Stimulated activated CD8-positive, alpha-beta memory T cell treated with anti-CD3 and anti-CD28 coated beads, Interleukin-4, amount 100 ng/mL, for 1 hour (primary cell): Measurements from ENCODE around the gene LTBP3.
"Not testable (repeated sequence)": the region's sequence is repeated elsewhere in the genome, so short reads cannot be mapped to it uniquely, and the experiment has no call there.

Source experiments
- DNase-seq, 2 donors: peaks; one replicate each; pipeline ENCODE4 v3.0.0-alpha.2; 2020; ENCODE audit warnings: low read depth in 2 of 2, low spot score in 1 of 2

LTBP3 gene

DNA sequence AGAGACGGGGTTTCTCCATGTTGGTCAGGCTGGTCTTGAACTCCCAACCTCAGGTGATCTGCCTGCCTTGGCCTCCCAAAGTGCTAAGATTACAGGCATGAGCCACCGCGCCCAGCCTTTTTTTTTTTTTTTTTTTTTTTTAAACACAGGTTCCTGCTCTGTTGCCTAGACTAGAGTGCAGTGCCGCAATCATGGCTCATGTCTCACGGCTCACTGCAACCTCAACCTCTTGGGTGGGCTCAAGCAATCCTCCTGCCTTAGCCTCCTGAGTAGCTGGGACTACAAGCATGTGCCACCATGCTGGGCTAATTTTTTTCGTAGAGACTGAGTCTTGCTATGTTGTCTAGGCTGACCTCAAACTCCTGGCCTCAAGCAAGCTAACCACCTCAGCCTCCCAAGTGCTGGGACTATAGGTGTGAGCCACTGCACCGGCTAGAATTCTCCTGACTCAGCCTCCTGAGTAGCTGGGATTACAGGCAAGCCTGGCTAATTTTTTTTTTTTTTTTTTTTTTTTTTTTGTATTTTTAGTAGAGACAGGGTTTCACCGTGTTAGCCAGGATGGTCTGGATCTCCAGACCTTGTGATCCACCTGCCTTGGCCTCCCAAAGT lies 39.1 kb downstream of the LTBP3 start:
- DNase-seq: not testable (repeated sequence)

DNA sequence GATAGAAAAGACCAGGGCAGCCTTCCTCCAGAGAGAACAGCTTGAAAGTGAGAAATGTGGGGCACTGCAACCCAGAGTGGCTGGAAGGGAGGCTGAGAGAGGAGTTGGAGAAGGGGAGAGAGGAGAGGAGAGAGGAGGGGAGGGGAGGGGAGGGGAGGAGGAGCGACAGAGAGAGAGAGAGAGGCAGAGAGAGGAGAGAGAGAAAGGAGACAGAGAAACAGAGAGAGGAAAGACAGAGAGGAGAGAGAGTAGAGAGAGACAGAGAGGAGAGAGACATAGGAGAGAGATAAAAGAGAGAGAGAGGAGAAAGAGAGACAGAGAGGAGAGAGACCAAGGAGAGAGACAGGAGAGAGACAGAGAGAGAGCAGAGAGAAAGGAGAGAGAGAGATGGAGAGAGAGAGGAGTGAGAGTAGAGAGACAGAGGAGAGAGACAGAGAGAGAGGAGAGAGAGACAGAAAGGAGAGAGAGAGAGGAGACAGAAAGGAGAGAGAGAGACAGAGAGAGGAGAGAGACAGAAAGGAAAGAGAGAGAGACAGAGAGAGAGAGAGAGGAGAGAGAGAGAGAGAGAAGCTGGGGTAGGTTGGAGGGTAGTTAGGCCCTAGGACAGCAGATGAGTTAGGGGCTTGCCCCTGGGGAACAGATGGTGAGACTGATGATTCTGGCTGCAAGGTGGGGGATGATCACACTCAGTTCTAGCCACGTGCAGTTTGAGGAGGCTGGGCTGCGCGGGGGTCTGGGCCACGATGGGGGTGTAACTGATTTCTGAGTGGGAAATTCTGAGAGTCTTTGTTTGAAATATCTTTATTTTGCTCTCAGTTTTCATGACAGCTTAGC lies 41.8 kb downstream of the LTBP3 start:
- DNase-seq: no peak

DNA sequence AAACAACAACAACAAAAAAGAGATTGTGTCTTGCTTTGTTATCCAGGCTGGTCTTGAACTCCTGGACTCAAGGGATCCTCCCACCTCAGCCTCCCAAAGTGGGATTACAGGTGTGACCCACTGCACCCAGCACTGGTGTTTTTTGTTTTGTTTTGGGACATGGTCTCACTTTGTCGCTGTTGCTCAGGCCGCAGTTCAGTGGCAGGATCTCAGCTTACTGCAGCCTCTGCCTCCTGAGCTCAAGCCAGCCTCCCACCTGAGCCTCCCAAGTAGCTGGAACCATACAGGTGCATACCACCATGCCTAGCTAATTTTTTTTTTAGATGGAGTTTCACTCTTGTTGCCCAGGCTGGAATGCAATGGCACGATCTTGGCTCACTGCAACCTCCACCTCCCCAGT lies 45.8 kb downstream of the LTBP3 start:
- DNase-seq: not testable (repeated sequence)

DNA sequence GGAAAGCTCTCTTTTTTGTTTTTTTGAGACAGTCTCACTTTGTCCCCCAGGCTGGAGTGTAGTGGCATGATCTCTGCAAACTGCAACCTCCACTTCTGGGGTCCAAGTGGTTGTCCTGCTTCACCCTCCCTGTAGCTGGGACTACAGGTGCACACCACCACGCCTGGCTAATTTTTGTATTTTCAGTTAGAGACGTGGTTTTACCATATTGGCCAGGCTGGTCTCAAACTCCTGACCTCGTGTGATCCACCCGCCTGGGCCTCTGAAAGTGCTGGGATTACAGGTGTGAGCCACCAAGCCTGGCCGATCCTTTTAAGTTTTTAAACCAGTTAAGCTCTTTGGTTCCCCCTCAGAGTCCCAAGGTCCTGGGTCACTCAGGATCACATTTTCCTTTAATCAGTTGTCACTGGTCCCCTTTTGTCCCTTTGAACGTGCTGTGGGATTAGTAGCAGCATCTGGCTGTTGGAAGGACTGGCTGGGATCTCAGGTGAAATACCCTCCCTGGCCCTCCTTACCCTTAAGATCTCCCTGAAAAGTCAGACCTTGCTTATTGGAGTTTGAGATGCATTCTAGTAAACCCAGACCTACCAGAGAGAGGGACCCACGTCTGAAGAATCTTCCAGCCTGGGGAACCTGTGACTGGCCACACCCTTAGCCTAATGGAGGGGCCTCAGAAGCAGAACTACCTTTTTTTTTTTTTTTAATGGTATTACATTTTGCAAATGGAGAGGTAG lies 51.2 kb downstream of the LTBP3 start:
- no peak for DNase-seq

DNA sequence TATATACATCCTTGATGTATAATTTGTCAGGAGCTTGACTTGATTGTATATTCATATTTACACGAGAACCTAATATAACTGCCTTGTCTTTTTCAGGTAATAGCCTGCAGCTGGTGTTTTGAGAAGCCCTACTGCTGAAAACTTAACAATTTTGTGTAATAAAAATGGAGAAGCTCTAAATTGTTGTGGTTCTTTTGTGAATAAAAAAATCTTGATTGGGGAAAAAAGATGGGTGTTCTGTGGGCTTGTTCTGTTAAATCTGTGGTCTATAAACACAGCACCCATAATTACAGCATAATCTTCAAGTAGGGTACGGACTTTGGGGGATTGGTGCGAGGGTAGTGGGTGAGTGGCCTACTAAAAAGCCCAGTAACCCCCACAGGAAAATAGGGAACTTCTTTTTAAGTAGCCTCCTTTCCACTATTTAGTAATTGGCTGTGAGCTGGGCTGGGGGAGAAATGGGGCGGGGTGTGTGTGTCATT lies 51.8 kb downstream of the LTBP3 start:
- DNase-seq: no peak

DNA sequence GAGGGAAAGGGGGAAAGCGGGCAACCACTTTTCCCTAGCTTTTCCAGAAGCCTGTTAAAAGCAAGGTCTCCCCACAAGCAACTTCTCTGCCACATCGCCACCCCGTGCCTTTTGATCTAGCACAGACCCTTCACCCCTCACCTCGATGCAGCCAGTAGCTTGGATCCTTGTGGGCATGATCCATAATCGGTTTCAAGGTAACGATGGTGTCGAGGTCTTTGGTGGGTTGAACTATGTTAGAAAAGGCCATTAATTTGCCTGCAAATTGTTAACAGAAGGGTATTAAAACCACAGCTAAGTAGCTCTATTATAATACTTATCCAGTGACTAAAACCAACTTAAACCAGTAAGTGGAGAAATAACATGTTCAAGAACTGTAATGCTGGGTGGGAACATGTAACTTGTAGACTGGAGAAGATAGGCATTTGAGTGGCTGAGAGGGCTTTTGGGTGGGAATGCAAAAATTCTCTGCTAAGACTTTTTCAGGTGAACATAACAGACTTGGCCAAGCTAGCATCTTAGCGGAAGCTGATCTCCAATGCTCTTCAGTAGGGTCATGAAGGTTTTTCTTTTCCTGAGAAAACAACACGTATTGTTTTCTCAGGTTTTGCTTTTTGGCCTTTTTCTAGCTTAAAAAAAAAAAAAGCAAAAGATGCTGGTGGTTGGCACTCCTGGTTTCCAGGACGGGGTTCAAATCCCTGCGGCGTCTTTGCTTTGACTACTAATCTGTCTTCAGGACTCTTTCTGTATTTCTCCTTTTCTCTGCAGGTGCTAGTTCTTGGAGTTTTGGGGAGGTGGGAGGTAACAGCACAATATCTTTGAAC lies 52.5 kb downstream of the LTBP3 start:
- no peak for DNase-seq

DNA sequence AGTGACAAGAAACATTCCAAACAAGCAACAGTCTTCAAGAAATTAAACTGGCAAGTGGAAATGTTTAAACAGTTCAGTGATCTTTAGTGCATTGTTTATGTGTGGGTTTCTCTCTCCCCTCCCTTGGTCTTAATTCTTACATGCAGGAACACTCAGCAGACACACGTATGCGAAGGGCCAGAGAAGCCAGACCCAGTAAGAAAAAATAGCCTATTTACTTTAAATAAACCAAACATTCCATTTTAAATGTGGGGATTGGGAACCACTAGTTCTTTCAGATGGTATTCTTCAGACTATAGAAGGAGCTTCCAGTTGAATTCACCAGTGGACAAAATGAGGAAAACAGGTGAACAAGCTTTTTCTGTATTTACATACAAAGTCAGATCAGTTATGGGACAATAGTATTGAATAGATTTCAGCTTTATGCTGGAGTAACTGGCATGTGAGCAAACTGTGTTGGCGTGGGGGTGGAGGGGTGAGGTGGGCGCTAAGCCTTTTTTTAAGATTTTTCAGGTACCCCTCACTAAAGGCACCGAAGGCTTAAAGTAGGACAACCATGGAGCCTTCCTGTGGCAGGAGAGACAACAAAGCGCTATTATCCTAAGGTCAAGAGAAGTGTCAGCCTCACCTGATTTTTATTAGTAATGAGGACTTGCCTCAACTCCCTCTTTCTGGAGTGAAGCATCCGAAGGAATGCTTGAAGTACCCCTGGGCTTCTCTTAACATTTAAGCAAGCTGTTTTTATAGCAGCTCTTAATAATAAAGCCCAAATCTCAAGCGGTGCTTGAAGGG lies 53.3 kb downstream of the LTBP3 start:
- no peak for DNase-seq

DNA sequence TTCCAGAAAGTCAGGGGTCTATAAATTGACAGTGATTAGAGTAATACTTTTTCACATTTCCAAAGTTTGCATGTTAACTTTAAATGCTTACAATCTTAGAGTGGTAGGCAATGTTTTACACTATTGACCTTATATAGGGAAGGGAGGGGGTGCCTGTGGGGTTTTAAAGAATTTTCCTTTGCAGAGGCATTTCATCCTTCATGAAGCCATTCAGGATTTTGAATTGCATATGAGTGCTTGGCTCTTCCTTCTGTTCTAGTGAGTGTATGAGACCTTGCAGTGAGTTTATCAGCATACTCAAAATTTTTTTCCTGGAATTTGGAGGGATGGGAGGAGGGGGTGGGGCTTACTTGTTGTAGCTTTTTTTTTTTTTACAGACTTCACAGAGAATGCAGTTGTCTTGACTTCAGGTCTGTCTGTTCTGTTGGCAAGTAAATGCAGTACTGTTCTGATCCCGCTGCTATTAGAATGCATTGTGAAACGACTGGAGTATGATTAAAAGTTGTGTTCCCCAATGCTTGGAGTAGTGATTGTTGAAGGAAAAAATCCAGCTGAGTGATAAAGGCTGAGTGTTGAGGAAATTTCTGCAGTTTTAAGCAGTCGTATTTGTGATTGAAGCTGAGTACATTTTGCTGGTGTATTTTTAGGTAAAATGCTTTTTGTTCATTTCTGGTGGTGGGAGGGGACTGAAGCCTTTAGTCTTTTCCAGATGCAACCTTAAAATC lies 54.0 kb downstream of the LTBP3 start:
- no peak for DNase-seq

DNA sequence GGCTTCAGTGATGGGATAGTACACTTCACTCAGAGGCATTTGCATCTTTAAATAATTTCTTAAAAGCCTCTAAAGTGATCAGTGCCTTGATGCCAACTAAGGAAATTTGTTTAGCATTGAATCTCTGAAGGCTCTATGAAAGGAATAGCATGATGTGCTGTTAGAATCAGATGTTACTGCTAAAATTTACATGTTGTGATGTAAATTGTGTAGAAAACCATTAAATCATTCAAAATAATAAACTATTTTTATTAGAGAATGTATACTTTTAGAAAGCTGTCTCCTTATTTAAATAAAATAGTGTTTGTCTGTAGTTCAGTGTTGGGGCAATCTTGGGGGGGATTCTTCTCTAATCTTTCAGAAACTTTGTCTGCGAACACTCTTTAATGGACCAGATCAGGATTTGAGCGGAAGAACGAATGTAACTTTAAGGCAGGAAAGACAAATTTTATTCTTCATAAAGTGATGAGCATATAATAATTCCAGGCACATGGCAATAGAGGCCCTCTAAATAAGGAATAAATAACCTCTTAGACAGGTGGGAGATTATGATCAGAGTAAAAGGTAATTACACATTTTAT lies 54.7 kb downstream of the LTBP3 start:
- DNase-seq: no peak

DNA sequence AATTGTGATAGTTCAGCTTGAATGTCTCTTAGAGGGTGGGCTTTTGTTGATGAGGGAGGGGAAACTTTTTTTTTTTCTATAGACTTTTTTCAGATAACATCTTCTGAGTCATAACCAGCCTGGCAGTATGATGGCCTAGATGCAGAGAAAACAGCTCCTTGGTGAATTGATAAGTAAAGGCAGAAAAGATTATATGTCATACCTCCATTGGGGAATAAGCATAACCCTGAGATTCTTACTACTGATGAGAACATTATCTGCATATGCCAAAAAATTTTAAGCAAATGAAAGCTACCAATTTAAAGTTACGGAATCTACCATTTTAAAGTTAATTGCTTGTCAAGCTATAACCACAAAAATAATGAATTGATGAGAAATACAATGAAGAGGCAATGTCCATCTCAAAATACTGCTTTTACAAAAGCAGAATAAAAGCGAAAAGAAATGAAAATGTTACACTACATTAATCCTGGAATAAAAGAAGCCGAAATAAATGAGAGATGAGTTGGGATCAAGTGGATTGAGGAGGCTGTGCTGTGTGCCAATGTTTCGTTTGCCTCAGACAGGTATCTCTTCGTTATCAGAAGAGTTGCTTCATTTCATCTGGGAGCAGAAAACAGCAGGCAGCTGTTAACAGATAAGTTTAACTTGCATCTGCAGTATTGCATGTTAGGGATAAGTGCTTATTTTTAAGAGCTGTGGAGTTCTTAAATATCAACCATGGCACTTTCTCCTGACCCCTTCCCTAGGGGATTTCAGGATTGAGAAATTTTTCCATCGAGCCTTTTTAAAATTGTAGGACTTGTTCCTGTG lies 55.4 kb downstream of the LTBP3 start:
- no peak for DNase-seq

DNA sequence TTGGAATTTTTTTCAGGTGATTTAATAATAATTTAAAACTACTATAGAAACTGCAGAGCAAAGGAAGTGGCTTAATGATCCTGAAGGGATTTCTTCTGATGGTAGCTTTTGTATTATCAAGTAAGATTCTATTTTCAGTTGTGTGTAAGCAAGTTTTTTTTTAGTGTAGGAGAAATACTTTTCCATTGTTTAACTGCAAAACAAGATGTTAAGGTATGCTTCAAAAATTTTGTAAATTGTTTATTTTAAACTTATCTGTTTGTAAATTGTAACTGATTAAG lies 55.9 kb downstream of the LTBP3 start:
- no peak for DNase-seq

DNA sequence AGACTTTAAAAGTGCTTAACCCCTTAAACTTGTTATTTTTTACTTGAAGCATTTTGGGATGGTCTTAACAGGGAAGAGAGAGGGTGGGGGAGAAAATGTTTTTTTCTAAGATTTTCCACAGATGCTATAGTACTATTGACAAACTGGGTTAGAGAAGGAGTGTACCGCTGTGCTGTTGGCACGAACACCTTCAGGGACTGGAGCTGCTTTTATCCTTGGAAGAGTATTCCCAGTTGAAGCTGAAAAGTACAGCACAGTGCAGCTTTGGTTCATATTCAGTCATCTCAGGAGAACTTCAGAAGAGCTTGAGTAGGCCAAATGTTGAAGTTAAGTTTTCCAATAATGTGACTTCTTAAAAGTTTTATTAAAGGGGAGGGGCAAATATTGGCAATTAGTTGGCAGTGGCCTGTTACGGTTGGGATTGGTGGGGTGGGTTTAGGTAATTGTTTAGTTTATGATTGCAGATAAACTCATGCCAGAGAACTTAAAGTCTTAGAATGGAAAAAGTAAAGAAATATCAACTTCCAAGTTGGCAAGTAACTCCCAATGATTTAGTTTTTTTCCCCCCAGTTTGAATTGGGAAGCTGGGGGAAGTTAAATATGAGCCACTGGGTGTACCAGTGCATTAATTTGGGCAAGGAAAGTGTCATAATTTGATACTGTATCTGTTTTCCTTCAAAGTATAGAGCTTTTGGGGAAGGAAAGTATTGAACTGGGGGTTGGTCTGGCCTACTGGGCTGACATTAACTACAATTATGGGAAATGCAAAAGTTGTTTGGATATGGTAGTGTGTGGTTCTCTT lies 56.5 kb downstream of the LTBP3 start:
- DNase-seq: no peak

DNA sequence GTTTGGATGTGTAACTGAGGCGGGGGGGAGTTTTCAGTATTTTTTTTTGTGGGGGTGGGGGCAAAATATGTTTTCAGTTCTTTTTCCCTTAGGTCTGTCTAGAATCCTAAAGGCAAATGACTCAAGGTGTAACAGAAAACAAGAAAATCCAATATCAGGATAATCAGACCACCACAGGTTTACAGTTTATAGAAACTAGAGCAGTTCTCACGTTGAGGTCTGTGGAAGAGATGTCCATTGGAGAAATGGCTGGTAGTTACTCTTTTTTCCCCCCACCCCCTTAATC lies 57.0 kb downstream of the LTBP3 start:
- no peak for DNase-seq

DNA sequence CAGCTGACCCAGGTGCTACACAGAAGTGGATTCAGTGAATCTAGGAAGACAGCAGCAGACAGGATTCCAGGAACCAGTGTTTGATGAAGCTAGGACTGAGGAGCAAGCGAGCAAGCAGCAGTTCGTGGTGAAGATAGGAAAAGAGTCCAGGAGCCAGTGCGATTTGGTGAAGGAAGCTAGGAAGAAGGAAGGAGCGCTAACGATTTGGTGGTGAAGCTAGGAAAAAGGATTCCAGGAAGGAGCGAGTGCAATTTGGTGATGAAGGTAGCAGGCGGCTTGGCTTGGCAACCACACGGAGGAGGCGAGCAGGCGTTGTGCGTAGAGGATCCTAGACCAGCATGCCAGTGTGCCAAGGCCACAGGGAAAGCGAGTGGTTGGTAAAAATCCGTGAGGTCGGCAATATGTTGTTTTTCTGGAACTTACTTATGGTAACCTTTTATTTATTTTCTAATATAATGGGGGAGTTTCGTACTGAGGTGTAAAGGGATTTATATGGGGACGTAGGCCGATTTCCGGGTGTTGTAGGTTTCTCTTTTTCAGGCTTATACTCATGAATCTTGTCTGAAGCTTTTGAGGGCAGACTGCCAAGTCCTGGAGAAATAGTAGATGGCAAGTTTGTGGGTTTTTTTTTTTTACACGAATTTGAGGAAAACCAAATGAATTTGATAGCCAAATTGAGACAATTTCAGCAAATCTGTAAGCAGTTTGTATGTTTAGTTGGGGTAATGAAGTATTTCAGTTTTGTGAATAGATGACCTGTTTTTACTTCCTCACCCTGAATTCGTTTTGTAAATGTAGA lies 57.6 kb downstream of the LTBP3 start:
- DNase-seq: no peak

DNA sequence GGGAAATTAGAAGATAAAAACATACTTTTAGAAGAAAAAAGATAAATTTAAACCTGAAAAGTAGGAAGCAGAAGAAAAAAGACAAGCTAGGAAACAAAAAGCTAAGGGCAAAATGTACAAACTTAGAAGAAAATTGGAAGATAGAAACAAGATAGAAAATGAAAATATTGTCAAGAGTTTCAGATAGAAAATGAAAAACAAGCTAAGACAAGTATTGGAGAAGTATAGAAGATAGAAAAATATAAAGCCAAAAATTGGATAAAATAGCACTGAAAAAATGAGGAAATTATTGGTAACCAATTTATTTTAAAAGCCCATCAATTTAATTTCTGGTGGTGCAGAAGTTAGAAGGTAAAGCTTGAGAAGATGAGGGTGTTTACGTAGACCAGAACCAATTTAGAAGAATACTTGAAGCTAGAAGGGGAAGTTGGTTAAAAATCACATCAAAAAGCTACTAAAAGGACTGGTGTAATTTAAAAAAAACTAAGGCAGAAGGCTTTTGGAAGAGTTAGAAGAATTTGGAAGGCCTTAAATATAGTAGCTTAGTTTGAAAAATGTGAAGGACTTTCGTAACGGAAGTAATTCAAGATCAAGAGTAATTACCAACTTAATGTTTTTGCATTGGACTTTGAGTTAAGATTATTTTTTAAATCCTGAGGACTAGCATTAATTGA lies 58.3 kb downstream of the LTBP3 start:
- no peak for DNase-seq

DNA sequence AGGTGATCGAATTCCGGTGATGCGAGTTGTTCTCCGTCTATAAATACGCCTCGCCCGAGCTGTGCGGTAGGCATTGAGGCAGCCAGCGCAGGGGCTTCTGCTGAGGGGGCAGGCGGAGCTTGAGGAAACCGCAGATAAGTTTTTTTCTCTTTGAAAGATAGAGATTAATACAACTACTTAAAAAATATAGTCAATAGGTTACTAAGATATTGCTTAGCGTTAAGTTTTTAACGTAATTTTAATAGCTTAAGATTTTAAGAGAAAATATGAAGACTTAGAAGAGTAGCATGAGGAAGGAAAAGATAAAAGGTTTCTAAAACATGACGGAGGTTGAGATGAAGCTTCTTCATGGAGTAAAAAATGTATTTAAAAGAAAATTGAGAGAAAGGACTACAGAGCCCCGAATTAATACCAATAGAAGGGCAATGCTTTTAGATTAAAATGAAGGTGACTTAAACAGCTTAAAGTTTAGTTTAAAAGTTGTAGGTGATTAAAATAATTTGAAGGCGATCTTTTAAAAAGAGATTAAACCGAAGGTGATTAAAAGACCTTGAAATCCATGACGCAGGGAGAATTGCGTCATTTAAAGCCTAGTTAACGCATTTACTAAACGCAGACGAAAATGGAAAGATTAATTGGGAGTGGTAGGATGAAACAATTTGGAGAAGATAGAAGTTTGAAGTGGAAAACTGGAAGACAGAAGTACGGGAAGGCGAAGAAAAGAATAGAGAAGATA lies 59.0 kb downstream of the LTBP3 start, which contains the start of gene MALAT1:
MALAT1 (plus strand) TSS at position 69 of the 736 bp plus-strand sequence.
- DNase-seq: peak; percentile 91 to 96
